HG03460 (cell line): ENCODE results near the gene WDPCP.

Experiments
- ATAC-seq: cut with Tn5 transposase; IDR thresholded peaks from one replicate; pipeline ENCODE4 v1.9.1; 2021; ENCODE audit not compliant: unreplicated experiment

WDPCP gene

GRCh38 chr2:63545023-63545422, 43.3 kb downstream of the WDPCP start:
- ATAC-seq: no peak

GRCh38 chr2:63544017-63544627, 44.2 kb downstream of the WDPCP start:
- no peak for ATAC-seq

- ATAC-seq: no peak
Measured at GRCh38 chr2:63539416-63540162, 48.7 kb downstream of the WDPCP start.

DNA sequence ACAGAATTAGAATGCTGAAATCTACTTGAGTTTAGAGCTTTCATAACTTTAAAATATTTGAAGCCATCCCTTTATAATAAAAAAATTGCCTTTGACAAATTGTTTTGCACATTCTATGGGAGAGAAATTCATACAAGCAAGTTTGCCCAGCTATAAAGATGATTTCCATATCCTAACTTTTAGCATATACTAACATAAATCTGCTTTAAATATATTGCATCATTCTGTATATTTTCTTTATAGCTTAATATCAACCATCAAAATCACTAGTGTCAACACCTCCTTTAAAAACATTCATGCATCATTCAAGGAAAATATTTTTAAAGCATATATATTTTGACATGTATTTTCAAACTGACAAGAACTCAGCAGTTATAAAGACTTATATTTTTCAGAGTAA, 49.9 kb downstream of the WDPCP start:
- no peak for ATAC-seq

- no peak for ATAC-seq
Measured at GRCh38 chr2:63537306-63537705, 51.0 kb downstream of the WDPCP start.

DNA sequence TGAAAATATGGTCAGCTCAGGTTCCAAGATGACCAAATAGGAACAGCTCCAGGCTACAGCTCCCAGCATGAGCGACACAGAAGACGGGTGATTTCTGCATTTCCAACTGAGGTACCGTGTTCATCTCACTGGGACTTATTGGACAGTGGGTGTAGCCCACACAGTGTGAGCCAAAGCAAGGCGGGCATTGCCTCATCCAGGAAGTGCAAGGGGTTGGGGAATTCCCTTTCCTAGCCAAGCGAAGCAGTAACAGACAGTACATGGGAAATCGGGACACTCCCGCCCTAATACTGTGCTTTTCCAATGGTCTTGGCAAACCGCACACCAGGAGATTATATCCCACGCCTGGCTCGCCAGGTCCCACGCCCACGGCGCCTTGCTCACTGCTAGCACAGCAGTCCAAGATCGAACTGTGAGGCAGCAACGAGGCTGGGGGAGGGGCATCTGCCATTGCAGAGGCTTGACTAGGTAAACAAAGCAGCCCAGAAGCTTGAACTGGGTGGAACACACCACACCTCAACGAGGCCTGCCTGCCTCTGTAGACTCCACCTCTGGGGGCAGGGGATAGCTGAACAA, 57.5 kb downstream of the WDPCP start:
- ATAC-seq: no peak

DNA sequence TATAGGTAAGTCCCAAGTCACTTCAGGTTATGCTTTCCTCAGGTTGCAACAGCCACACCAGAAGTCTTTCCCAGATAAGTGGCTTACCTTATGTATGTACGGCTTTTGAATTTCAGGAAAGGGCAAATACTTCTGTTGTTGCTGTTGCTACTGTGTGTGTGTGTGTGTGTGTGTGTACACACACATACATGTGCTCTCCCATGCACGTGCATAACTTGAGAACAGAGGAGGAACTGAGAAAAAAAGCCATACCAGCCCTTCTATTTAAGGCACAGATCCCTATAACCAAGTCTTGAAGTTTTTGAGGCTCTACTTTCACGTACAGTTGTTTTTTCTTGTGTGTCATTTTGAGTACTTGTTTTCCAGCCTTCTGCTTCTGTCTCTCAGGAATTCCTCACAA, 62.4 kb downstream of the WDPCP start:
- no peak for ATAC-seq

- no peak for ATAC-seq
Measured at GRCh38 chr2:63522950-63523349, 65.3 kb downstream of the WDPCP start.

GRCh38 chr2:63520793-63521192, 67.5 kb downstream of the WDPCP start:
- no peak for ATAC-seq

DNA sequence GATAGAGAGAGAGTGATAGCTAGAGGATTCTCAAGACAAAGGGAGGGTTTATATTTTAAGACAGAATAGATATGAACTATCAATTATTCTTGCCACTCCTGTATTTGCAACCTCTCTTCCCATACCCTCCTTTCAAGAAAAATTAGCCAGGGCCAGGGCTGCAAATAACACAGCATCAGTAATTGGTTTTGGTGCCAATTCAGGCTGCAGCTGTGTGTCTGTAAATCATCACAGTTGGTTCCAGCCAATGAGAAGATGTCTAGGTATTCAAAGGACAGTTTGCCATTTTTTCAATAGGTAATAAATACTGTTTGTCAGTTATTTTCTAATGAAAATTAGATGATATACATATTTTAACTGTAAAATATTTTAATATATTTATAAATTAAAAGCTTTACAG, 73.5 kb downstream of the WDPCP start:
- no peak for ATAC-seq

GRCh38 chr2:63514237-63514716, 74.0 kb downstream of the WDPCP start:
- no peak for ATAC-seq

- ATAC-seq: no peak
Measured at GRCh38 chr2:63506320-63506719, 82.0 kb downstream of the WDPCP start.

DNA sequence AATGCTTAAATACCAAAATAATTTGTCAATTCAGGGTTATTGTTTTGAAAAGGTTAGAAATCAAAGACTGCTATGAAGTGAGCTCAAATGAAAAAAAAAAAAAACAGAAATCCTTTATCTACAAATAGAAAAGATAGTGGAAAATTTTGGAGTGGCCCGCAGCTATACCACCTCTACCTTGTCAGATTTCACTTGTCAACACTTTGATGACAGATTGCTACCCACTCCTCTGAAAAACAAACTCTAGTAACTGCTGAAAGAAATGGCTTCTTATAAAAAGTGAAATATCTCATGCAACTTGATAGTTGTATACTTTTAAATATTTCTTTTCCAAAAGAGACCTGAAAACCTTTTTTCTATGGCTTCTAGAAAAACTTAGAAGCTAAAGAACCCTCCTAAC, 84.5 kb downstream of the WDPCP start:
- no peak for ATAC-seq

- ATAC-seq: no peak
Measured at GRCh38 chr2:63500398-63500797, 87.9 kb downstream of the WDPCP start.

GRCh38 chr2:63497576-63497975, 90.7 kb downstream of the WDPCP start:
- no peak for ATAC-seq

GRCh38 chr2:63494968-63495367, 93.3 kb downstream of the WDPCP start:
- ATAC-seq: no peak

GRCh38 chr2:63494100-63494499, 94.2 kb downstream of the WDPCP start:
- no peak for ATAC-seq

GRCh38 chr2:63488118-63488713, 100.1 kb downstream of the WDPCP start:
- ATAC-seq: no peak

DNA sequence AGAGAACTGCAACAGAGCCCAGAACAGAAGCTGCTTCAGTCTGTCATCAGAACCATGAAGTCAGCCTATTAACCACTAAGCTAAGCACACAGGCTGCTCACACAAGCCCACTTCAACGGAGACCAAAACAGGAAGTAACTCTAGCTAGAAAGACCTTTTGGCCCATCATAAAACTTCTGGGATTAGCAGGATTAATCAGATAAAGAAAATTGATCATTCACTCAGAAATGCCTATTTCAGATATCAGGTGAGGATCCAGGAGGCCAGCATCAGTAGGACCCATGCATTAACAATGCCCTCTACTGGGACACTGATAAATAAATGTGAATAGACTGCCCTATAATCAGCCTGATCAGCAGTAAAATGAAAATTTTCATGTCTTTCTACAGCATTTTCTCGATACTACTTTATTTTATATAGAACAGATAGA, 101.4 kb downstream of the WDPCP start:
- no peak for ATAC-seq

GRCh38 chr2:63484901-63485300, 103.4 kb downstream of the WDPCP start:
- ATAC-seq: no peak

- ATAC-seq: no peak
Measured at GRCh38 chr2:63484481-63484880, 103.8 kb downstream of the WDPCP start.

- no peak for ATAC-seq
Measured at GRCh38 chr2:63477686-63478085, 110.6 kb downstream of the WDPCP start.
